GM12873 (cell line): ENCODE measurements around the gene ZNF77.

Experiments
- TF ChIP-seq, protein P1 (sequence below): IDR thresholded peaks from 2 replicates; pipeline ENCODE4 v1.5.1; 2012; ENCODE audit warnings: low read depth, mild to moderate bottlenecking, moderate library complexity, low read length, control low read depth; ENCODE audit not compliant: insufficient read depth; ENCODE audit errors: missing control alignments

Gene ZNF77

DNA sequence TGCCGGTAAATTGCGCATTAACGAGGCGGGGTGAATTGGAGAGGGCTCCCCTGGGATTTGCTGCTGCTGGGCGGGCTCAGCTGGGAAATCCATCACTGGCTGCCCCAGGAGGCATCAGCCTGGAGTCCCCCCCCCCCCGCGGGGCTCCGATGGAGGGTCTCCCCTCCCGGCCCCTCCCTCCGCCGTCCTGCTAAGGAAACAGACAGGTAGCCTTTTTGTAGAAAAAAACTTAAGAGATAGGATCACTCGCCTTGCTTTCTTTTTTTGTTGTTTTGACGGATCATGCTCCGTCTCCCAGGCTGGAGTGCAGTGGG lies 39.4 kb upstream of the ZNF77 start:
- TF ChIP-seq, protein P1, sequence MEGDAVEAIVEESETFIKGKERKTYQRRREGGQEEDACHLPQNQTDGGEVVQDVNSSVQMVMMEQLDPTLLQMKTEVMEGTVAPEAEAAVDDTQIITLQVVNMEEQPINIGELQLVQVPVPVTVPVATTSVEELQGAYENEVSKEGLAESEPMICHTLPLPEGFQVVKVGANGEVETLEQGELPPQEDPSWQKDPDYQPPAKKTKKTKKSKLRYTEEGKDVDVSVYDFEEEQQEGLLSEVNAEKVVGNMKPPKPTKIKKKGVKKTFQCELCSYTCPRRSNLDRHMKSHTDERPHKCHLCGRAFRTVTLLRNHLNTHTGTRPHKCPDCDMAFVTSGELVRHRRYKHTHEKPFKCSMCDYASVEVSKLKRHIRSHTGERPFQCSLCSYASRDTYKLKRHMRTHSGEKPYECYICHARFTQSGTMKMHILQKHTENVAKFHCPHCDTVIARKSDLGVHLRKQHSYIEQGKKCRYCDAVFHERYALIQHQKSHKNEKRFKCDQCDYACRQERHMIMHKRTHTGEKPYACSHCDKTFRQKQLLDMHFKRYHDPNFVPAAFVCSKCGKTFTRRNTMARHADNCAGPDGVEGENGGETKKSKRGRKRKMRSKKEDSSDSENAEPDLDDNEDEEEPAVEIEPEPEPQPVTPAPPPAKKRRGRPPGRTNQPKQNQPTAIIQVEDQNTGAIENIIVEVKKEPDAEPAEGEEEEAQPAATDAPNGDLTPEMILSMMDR, result no peak

DNA sequence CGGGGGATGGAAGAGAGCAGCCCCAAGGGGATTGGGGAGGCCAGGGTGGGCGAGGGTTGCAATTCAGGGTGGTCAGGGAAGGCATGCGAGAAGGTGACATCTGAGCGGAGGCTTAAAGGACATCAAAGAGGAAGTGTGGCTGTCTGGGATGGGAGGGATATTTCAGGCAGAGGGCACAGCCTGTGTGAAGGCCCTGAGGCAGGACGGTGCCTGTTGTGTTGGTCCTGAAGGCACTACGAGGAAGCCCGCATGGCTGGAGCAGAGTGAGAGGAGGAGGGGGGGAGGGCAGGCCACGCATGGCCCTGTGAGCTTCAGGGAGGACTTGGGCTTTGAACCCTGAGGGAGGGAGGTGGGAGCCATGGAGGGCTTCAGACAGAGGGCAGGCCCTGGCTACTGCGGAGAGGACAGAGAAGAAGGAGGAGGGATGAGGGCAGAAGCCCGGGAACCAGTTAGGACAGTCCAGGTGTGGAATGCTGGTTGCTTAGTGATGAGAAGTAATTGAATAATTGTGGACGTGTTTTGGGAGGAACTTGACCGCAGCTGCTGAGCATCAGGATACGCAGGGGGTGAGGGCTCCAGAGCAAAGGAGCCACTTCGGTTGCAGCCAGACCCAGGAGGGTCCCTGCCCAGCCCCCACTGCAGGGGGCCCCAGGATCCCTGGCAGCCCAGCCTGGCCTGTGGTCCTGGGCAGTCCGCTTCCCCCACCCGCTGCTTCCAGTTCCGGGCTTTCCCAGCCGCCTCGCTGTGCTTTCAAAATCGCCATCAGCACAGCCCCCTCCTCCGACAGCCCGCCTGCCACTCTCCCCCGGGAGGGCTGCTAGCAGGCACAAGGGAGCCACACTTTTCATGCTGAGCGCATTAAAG lies 38.8 kb upstream of the ZNF77 start:
- TF ChIP-seq, protein P1, result no peak

DNA sequence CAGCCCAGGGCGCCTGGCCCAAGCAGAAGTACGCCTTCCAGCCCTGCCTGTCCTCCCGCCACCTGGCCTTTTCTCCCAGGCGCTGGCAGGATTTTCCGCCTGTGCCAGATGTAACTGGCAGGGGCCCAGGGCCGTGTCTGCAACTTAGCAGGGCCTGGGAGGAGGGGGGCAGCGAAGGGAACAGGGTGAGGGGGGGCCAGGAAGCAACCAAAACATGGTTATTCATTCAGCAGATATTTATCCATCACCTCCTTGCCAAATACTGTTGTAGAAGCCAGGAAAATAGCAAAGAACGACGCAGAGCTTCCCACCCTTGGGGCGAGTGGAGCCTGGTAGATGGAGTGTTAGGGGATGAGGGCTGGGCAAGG lies 38.2 kb upstream of the ZNF77 start:
- TF ChIP-seq, protein P1, result no peak

DNA sequence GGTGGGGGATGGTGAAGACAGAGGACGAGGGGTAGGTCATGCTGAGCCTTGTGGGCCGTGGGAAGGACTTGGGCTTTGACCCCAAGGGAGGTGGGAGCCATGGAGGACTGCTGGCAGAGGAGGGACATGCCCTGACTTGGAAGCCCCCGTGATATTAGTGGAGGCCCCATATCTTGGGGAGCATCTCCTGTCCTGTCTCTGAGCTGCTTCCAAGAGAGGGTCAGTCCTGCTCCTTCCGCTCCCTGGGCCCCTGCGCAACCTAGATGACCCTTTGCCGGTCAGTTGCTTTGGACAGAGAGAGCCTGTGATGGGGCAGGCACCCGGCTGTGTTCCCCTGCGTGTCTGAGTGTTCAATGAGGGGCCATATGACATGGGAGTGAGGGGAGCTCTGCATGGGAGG lies 37.8 kb upstream of the ZNF77 start:
- TF ChIP-seq, protein P1, result no peak

DNA sequence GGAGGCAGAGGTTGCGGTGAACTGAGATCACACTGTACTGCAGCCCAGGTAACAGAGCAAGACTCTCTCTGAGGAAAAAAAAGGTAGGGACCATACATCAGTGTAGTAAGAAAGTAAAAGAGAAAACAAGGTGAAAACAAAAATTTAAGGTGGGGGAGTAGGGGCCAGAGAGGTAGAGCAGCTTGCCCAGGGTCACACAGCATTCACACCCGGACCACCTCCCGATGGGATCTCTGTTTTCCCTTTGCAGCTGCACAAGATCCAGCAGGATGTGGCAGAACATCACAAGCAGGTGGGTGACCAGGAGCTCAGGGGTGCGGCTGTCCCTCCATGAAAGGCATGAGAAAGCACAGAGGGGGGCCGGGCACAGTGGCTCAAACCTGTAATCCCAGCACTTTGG lies 37.1 kb upstream of the ZNF77 start:
- TF ChIP-seq, protein P1, result no peak

DNA sequence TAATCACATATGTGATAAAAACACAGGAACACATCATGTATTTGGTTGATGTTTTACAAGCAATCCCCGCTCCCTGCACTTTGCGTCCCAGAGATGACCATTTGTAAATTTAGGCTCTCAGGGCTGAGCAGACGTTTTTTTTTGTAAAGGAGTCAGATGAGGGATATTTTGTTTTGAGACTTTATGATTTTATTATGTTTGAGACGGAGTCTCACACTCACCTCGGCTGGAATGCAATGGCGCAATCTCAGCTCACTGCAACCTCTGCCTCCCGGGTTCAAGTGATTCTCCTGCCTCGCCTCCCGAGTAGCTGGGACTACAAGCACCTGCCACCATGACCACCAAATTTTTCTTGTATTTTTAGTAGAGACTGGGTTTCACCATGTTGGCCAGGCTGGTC lies 34.0 kb upstream of the ZNF77 start:
- TF ChIP-seq, protein P1, result no peak

DNA sequence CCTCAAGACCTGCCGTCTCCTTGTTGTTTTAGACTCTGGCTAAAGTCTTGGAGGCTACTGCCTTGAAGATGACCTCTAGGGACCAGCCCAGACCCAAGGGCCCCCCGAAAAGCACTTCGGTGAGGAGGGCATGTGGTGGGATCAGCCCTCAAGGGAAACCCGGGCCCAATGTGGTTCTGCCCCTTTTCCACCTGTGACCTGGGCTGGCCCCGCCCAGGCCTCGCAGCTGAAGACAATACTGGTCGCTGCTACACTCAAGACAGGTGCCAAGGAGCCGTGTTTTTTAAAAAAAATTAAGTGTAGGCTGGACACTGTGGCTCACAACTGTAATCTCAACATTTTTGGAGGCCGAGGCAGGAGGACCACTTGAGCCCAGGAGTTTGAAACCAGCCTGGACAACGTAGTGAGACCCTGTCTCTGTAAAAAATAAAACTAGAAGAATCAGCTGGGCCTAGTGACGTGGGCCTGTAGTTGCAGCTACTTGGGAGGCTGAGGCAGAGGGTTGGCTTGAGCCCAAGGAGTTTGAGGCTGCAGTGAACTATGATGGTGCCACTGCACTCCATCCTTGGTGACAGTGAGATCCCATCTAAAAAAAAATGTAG lies 33.5 kb upstream of the ZNF77 start:
- TF ChIP-seq, protein P1, result no peak
